Renal pelvis (tissue), 4 donors: ENCODE results near the gene AAMDC. TPM values are rescaled to one million over a fixed set of nuclear protein-coding genes. Genes with fewer than 3 reads are reported as not detected.
A peak's percentile ranks its signal among the peaks of the same experiment; 100 is the strongest.
"Not testable (repeated sequence)": the region's sequence is repeated elsewhere in the genome, so short reads cannot be mapped to it uniquely, and the experiment has no call there.

ENCODE experiments used
- DNase-seq: peaks from one replicate; pipeline ENCODE4 v3.0.0-alpha.2; 2013
- polyA plus RNA-seq, 3 donors: library from polyadenylated mRNA; unstranded; fragments of 120-200 nt; gene quantifications; one replicate each; pipeline ENCODE4 v1.2.1, GENCODE V29; 2013; ENCODE audit not compliant: insufficient read length in 3 of 3

Gene AAMDC
- polyA plus RNA-seq, 3 donors: 47.1 to 54.6 (median 47.9) TPM

DNA sequence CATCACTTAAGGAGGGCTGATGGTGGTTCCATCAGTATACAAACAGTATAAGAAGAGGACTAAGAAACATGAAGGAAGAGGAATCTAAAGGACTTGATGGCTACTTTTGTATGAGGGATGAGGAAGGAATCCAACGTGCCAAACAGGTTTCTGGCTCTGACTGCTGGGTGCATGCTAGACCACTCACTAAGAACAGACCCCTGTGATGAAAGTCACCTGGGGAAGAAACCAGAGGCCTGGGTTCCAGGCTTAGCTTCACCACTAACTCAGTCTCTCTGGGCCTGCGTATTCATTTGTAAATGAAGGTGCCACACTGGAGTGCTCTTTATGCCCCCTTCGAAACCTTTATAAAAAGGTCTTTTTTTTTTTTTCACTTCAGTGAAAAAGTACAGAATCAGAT, 55.1 kb downstream of the AAMDC start:
- DNase-seq: no peak

- not testable (repeated sequence) for DNase-seq
Observed at GRCh38 chr11:77878247-77878646, 57.3 kb downstream of the AAMDC start.

- DNase-seq: no peak
Observed at GRCh38 chr11:77879218-77879617, 58.3 kb downstream of the AAMDC start.

- DNase-seq: no peak
Observed at GRCh38 chr11:77882396-77882795, 61.5 kb downstream of the AAMDC start.

- DNase-seq: no peak
Observed at GRCh38 chr11:77883775-77884174, 62.8 kb downstream of the AAMDC start.

- DNase-seq: no peak
Observed at GRCh38 chr11:77884186-77884828, 63.4 kb downstream of the AAMDC start.

- DNase-seq: no peak
Observed at GRCh38 chr11:77884829-77885190, 63.9 kb downstream of the AAMDC start.

DNA sequence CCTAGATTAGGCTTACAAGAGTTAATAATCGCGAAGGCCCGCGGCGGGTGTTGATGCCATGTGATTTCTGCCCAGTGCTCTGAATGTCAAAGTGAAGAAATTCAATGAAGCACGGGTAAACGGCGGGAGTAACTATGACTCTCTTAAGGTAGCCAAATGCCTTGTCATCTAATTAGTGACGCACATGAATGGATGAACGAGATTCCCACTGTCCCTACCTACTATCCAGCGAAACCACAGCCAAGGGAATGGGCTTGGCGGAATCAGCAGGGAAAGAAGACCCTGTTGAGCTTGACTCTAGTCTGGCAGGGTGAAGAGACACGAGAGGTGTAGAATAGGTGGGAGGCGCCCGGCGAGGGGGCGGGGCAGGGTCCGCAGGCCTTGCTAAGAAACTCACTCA, 65.5 kb downstream of the AAMDC start:
- no peak for DNase-seq

- DNase-seq: not testable (repeated sequence)
Observed at GRCh38 chr11:77889045-77889444, 68.1 kb downstream of the AAMDC start.

GRCh38 chr11:77890100-77890614, 69.2 kb downstream of the AAMDC start:
- not testable (repeated sequence) for DNase-seq

DNA sequence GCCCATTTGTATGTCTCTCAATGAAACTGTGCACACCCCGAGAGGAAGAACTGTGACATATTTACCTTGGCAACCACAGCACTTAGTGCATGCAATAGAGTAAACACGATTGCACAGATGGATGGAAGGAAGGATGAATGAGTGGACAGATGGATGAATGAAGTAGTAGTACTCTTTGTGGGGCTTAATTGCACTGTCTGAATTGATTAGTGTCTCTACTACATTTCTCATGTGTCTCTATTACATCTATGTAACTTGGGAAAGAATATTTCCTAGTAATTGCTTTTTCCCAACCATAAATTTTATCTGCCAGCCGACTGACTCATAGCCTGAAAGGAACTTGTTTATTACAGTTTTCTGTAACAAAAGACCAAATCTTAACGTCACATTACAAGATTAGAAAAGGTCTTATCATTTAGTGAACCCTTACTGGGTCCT, 69.7 kb downstream of the AAMDC start:
- not testable (repeated sequence) for DNase-seq

DNA sequence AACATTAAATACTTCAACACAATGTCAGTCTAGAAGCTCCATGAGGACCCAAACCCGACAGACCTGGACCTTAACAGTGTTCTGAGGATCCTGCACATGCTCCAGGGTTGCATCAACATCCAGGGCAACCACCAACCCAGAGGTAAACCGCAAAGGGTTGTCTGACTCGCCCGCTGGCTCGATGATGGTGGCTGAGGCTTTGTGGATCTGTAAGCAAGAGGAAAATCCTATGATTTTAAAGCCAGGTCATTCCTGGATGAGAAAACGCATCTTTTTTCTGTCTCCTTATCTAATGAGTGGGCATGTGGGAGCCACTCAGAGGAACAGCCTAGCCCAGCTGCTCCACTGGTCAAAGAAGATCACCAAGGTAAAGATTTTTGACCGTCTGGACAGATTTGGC, 70.3 kb downstream of the AAMDC start:
- DNase-seq: not testable (repeated sequence)

DNA sequence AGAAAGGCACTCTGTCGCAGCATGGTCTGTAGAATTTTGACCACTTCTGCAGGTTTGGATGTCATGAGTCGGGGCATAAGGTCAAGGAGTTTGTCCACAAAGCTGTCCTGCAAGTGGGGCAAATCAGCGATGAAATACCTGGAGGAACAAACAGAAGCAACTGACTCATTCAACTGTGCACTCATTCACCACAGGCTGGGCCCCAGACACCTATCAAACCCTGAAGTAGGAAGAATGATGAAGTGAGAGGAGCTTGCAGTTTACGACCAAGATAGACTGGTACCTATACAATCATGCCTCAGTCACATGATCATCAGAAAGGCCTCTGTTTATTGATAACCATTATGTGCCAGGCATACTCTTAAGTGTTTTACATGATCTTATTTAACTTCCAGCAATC, 70.8 kb downstream of the AAMDC start:
- DNase-seq: not testable (repeated sequence)

GRCh38 chr11:77894949-77895348, 74.0 kb downstream of the AAMDC start:
- not testable (repeated sequence) for DNase-seq

DNA sequence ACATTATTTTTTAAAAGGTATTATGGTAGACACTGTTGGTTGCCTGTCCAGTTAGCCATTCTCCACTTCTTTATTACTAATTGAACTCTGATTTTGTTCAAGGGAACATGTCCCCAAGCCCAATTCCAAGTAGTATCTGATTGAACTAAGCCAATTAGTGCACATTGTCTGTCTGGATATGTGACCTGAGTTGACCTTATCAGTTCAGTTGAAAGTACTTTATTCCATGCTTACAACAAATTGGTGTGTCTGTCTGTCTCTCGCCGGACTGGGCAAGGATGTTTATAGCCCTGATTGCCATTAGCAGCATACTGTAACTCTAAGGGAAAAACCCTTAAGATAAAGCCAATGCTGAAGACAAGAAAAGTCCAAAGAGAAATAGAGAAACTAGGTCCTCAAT, 87.9 kb downstream of the AAMDC start:
- DNase-seq: no peak

- no peak for DNase-seq
Observed at GRCh38 chr11:77909277-77909676, 88.3 kb downstream of the AAMDC start.

DNA sequence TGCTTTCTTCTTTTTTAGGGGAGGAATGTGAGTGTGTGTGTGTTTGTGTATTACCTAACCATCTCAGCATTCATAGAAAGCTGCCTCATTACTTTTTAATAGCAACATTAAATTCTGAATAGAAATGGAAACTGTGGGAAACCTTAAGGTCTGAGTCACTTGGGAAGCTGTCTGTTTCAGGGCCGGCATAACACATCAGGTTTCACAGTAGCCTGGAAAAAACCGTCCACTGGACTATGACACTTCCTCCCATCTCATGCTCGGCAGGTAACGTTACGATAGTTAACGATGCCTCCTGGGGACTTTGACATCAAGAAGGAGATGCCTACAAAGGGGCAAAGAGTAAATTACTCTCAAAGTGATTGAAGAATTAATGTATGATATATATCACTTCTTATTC, 89.9 kb downstream of the AAMDC start:
- DNase-seq: not testable (repeated sequence)

GRCh38 chr11:77913608-77914306, 92.8 kb downstream of the AAMDC start:
- DNase-seq: not testable (repeated sequence)

DNA sequence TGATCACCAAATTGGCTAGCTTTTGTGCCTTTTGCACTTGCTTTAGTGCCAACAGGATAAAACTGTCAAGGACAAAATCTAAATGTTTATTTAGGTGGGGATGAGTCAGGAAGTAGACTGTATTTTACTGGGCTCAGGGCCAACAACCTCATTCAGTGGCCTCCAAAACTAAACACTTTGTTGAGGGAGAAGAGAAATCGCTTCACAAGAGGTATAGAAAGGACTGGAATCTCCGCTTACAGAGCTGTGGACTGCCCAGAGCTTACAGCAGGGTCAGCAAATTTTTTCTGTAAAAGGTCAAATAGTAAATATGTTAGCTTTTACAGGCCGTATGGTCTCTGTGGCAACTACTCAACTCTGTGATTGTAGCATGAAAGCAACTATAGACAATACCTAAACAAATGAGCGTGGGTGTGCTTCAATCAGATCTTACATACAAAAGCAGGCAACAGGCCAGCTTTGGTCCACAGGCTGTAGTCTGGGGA, 93.4 kb downstream of the AAMDC start:
- peak; percentile 14 for DNase-seq

GRCh38 chr11:77917713-77918112, 96.8 kb downstream of the AAMDC start:
- not testable (repeated sequence) for DNase-seq
